Measurements from ENCODE around the gene C1QTNF12. TPM values are rescaled to one million over a fixed set of nuclear protein-coding genes. Genes with fewer than 3 reads are reported as not detected.

Gene C1QTNF12
- polyA plus RNA-seq, 3 donors = 1.1 TPM; not detected in 2

GRCh38 chr1:1239614-1240347, 6.7 kb downstream of the C1QTNF12 start:
- Histone ChIP-seq H3K4me2 (replicated peaks; ENCODE audit: extremely low read depth, low read length, poor library complexity, severe bottlenecking) (no peak overlapping the region), H3K36me3 (replicated peaks in 1 of 2; ENCODE audit: control insufficient read depth in 1 of 2, insufficient read depth in 2 of 2, low read length in 2 of 2) (no peaks in the 10 kb centered on the region), H2AFZ (ENCODE audit: insufficient read depth, low read depth, low read length, poor library complexity, severe bottlenecking) (no peak overlapping the region), H3K27ac (ENCODE audit: low read depth in 1 of 2, low read length in 2 of 2) (no peak overlapping the region), H3K79me2 (ENCODE audit: insufficient read depth, low read length) (no peaks in the 10 kb centered on the region), H3K27me3 (ENCODE audit: control insufficient read depth in 2 of 2, insufficient read depth in 2 of 2, low read length in 2 of 2) (peaks cover 0 to 6% of the 10 kb centered on the region in 2 donors), H3K9ac (ENCODE audit: insufficient read depth, low read length, poor library complexity, severe bottlenecking) (no peak overlapping the region), H3K9me3 (replicated peaks in 1 of 2; ENCODE audit: control insufficient read depth in 1 of 2, insufficient read depth in 1 of 2, low read length in 2 of 2) (no peaks in the 10 kb centered on the region), H4K20me1 (ENCODE audit: insufficient read depth, low read length) (no peaks in the 10 kb centered on the region), H3K4me3 (replicated peaks in 1 of 3; ENCODE audit: low read depth in 2 of 3, low read length in 3 of 3) (no peak overlapping the region), H3K4me1 (ENCODE audit: control insufficient read depth in 1 of 2, insufficient read depth in 2 of 2, low read length in 2 of 2) (no peaks in the 10 kb centered on the region)
- Mint-ChIP-seq H3K9me3 (peaks cover 0 to 2% (median 0%) of the 10 kb centered on the region in 7 donors), H3K27me3 (ENCODE audit: low read depth in 3 of 3) (peaks cover 0 to 38% (median 1%) of the 10 kb centered on the region in 3 donors), H3K27ac (no peak overlapping the region), H3K36me3 (no peaks in the 10 kb centered on the region), H3K4me1 (no peaks in the 10 kb centered on the region), H3K4me3 (no peak overlapping the region)
- WGBS (ENCODE audit: insufficient coverage) = 64% methylated on average over 22 of the region's 30 CpGs
- TF ChIP-seq CTCF (IDR thresholded peaks at IDR 0.05) = no peak
- no peak for DNase-seq
- intact Hi-C loops (cut with micrococcal nuclease) = loop anchor here in 1 of 2 donors (10.0 kb wide), 1 partner anchor 205 kb away; no protein-coding TSS in a partner anchor

- Histone ChIP-seq H3K4me3 (replicated peaks in 1 of 3; ENCODE audit: low read depth in 2 of 3, low read length in 3 of 3) (no peak overlapping the region), H2AFZ (ENCODE audit: insufficient read depth, low read depth, low read length, poor library complexity, severe bottlenecking) (no peak overlapping the region), H3K36me3 (replicated peaks in 1 of 2; ENCODE audit: control insufficient read depth in 1 of 2, insufficient read depth in 2 of 2, low read length in 2 of 2) (no peaks in the 10 kb centered on the region), H3K9ac (ENCODE audit: insufficient read depth, low read length, poor library complexity, severe bottlenecking) (no peak overlapping the region), H3K4me1 (ENCODE audit: control insufficient read depth in 1 of 2, insufficient read depth in 2 of 2, low read length in 2 of 2) (no peaks in the 10 kb centered on the region), H3K4me2 (replicated peaks; ENCODE audit: extremely low read depth, low read length, poor library complexity, severe bottlenecking) (no peak overlapping the region), H3K9me3 (replicated peaks in 1 of 2; ENCODE audit: control insufficient read depth in 1 of 2, insufficient read depth in 1 of 2, low read length in 2 of 2) (no peaks in the 10 kb centered on the region), H3K27ac (ENCODE audit: low read depth in 1 of 2, low read length in 2 of 2) (no peak overlapping the region), H3K79me2 (ENCODE audit: insufficient read depth, low read length) (peaks cover 3% of the 10 kb centered on the region), H4K20me1 (ENCODE audit: insufficient read depth, low read length) (no peaks in the 10 kb centered on the region), H3K27me3 (ENCODE audit: control insufficient read depth in 2 of 2, insufficient read depth in 2 of 2, low read length in 2 of 2) (peaks cover 0 to 6% of the 10 kb centered on the region in 2 donors)
- H3K27me3 Mint-ChIP-seq (ENCODE audit: low read depth in 3 of 3) = peaks cover 0 to 38% (median 1%) of the 10 kb centered on the region in 3 donors
- H3K36me3 Mint-ChIP-seq = peaks cover 5% of the 10 kb centered on the region in 2 donors
- intact Hi-C loops (cut with micrococcal nuclease) = loop anchor here in 1 of 2 donors (10.0 kb wide), 1 partner anchor 204 kb away; no protein-coding TSS in a partner anchor
- no peak for TF ChIP-seq CTCF (IDR thresholded peaks at IDR 0.05)
- H3K4me3 Mint-ChIP-seq = no peak overlapping the region
- H3K4me1 Mint-ChIP-seq = peaks cover 4% of the 10 kb centered on the region
- WGBS (ENCODE audit: insufficient coverage) = 75% methylated on average over 15 of the region's 15 CpGs
- DNase-seq = no peak
- no peak overlapping the region for H3K27ac Mint-ChIP-seq
- peaks cover 0 to 2% (median 0%) of the 10 kb centered on the region in 7 donors for H3K9me3 Mint-ChIP-seq
Measured at GRCh38 chr1:1239227-1239613, 7.3 kb downstream of the C1QTNF12 start.
